GM21367 (cell line): Measurements from ENCODE around the gene UCK2.
A peak's percentile ranks its signal among the peaks of the same experiment; 100 is the strongest.
"Not testable (repeated sequence)": the region's sequence is repeated elsewhere in the genome, so short reads cannot be mapped to it uniquely, and the experiment has no call there.

Source experiments
- ATAC-seq: cut with Tn5 transposase; IDR thresholded peaks from one replicate; pipeline ENCODE4 v1.9.1; 2021; ENCODE audit not compliant: unreplicated experiment

Gene UCK2

GRCh38 chr1:165827268-165828102 lies at the start of gene UCK2:
Gene UCK2 (plus strand): TSS chr1:165827614. CDS start chr1:165827834, 220 bp downstream.
- ATAC-seq: peak; percentile 68

- not testable (repeated sequence) for ATAC-seq
Observed at GRCh38 chr1:165778197-165778596, 49.2 kb upstream of the UCK2 start.

- not testable (repeated sequence) for ATAC-seq
Observed at GRCh38 chr1:165783519-165783918, 43.9 kb upstream of the UCK2 start.

GRCh38 chr1:165787741-165788140 lies 39.7 kb upstream of the UCK2 start:
- no peak for ATAC-seq

- ATAC-seq: no peak
Observed at GRCh38 chr1:165793951-165794350, 33.5 kb upstream of the UCK2 start.

- no peak for ATAC-seq
Observed at GRCh38 chr1:165795894-165796293, 31.5 kb upstream of the UCK2 start.

GRCh38 chr1:165799387-165799786 lies 28.0 kb upstream of the UCK2 start:
- ATAC-seq: no peak

- not testable (repeated sequence) for ATAC-seq
Observed at GRCh38 chr1:165804513-165804912, 22.9 kb upstream of the UCK2 start.

GRCh38 chr1:165807613-165808012 lies 19.8 kb upstream of the UCK2 start:
- ATAC-seq: no peak

- ATAC-seq: no peak
Observed at GRCh38 chr1:165815725-165816124, 11.7 kb upstream of the UCK2 start.

- ATAC-seq: no peak
Observed at GRCh38 chr1:165816157-165816556, 11.3 kb upstream of the UCK2 start.

GRCh38 chr1:165816826-165817497 lies 10.5 kb upstream of the UCK2 start:
- ATAC-seq: no peak

GRCh38 chr1:165823552-165824268 lies 3.7 kb upstream of the UCK2 start:
- no peak for ATAC-seq

- no peak for ATAC-seq
Observed at GRCh38 chr1:165824269-165824643, 3.2 kb upstream of the UCK2 start.

- no peak for ATAC-seq
Observed at GRCh38 chr1:165826565-165827267, 698 bp upstream of the UCK2 start.

- peak; percentile 40 for ATAC-seq
Observed at GRCh38 chr1:165828103-165828668, 772 bp downstream of the UCK2 start.

- ATAC-seq: no peak
Observed at GRCh38 chr1:165828669-165829329, 1.4 kb downstream of the UCK2 start.

- no peak for ATAC-seq
Observed at GRCh38 chr1:165829888-165830287, 2.5 kb downstream of the UCK2 start.

GRCh38 chr1:165831146-165831545 lies 3.7 kb downstream of the UCK2 start:
- no peak for ATAC-seq

- ATAC-seq: no peak
Observed at GRCh38 chr1:165832902-165833301, 5.5 kb downstream of the UCK2 start.
